Measurements from ENCODE around the gene DMD.

DMD gene

DNA sequence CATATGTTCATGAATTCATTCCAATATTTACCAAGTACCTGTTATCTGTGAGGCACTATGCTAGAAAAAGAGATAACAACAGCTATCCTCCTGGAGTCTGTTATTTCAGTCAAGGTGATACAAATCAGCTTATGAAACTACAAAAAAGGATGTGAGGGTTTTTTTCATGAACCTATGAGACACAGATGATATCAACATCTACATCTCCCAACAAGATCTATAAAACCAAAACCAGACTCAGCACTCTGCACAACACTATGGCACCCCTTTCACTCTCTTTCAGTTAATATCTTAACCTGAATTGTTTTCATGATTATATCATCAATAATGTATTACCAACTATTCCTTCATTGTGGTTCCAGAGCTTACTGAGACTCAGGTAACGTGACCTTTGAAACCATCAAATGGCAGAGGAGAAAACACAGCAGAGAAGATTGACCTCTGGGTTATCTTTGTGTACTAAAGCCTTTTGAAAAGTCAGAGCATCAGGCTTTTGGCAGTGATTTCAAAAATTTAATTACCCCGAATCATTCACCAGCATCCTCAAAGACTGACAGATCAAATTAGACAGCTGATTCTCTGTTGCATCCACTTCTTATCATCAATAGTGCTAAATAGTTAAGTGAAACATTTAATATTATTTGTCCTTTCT lies 1894.9 kb downstream of the DMD start:
- DNase-seq, result no peak

DNA sequence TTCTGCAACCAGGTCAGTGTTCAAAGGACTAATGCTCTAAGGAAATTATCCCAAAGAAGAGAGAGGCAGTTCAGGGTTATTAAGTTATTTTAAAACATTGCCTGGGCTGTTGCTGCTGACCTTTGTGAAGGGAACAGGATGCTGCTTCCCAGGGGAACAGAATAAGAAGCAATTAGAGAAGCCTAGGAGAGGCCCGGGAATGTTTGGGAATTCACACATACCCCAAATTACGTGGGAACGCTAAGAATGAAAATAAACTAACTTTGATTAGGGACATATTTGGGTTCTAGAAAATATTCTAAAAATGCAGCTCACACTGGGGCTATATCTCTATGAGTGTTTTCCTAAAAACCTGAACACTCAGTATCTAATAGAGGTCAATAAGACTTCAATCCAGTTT lies 1896.4 kb downstream of the DMD start:
- no peak for DNase-seq

DNA sequence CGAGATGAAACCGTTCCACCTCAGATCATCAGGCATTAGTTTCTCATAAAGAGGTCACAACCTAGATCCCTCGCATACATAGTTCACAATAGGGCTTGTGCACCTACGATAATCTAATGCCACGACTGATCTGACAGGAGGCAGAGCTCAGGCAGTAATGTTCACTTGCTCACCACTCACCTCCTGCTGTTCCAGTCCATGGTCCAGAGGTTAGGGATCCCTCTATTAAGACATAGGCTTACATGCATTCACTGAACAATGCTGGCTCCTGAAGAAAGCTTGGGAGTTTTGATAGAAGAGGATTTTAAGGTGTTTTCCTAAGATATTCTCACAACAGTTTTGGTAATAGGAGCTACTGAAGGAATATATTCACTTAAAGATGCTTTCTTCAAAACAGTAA lies 1903.4 kb downstream of the DMD start:
- no peak for DNase-seq

DNA sequence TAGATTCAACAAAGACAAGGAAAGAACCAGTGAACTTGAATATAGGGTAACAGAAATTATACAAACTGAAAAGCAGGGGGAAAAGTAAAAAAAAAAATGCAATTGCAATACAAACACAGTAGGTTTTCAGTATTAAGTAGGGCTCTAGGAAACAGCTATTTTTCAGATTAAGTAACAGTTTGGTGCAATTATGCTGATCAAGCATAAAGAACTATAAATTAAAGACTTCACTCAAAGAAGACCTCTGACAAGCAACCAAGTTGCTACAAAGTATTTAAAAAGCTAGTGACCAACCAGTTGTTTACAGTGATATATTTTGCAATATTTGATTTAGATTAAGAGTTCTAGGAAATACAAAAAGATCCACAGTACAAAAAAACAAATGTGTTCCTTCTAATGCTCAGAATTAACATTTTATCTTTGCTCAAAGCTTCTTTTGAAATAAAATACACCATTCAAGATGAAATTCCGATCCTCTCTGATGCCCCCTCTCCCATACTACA lies 1908.7 kb downstream of the DMD start:
- no peak for DNase-seq

DNA sequence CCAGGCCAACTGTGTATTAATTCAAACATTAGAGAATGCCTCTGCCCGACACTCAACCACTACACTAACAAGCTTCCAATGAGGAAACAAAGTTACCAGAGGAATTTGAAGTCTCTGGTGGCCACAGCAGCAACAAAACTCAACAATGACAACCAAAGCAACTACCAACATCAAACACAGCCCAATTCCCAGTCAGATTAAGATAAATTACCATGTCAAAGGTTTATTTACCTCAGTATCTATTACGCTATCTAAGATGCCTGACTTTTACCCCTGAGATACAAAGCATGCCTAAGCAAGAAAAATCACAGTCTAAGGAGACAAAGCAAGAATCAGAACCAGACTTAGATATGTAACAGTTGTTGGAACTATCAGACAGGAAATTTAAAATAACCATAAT lies 1909.4 kb downstream of the DMD start:
- DNase-seq, result no peak

DNA sequence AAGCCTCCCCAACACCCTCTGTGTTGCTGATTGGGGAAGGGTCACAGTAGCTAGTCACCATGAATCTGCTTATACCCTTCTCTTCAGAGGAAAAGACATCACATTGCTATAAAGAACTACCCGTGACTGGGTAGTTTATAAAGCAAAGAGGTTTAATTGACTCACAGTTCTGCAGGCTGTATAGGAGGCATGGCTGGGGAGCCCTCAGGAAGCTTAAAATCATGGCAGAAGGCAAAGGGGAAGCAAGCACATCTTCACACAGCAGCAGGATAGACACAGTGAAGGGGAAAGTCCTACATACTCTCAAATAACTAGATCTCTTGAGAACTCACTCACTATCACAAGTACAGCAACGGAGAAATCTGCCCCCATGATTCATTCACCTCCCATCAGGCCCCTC lies 1910.1 kb downstream of the DMD start:
- DNase-seq, result no peak

DNA sequence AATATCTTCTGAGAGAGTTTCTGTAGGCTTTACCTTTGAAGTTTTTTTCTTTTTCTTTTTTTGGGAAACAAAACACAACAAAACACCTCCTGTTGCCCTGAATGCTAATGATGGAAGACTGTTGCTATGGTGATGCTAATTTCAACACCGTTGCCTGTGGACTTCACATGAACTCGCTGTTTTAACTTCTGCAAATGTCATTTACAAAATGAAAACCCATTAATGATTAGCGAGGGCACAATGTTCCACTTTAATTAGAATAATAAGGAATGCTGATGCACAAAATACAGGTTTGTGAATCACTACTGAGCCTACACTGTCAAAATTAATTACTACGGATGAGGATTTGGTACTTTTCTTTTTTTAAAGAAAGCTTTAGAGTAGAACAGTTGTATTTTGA lies 1912.4 kb downstream of the DMD start:
- no peak for DNase-seq

DNA sequence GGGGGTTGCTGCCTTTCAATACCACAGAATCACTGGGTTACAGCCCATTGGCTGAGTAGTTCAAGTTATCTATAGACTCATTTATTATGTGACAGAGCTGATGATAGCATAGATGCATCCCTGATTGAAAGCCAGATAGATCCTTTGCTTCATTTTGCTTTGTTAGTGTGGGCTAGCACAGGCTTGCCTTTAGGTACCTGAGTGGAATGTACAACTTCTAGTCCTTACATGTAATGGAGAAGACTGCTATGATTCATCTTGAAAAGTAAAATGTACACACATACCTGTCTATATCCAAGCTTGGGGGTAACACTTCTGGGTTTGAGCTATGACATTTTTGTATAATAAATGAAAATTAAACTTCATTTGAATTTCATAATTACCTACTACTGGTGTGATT lies 1913.5 kb downstream of the DMD start:
- DNase-seq, result no peak

DNA sequence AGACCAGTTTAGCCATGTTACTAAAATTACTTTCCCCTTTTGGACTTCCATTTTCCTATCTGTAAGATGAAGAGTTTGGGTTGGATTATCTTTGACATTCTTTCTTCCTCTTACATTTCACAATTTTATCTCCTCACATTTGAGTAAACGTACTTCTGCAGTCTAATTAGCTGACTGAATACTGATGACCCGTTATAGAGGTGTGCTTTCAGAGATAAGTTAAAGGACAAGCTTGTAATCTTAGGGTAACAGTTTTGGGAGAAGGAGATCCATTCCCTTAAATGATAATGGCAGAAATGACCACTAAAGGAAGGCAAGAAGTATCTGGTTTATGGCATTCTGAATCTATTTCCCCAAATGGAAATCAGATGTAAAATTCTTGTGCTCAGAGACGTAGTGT lies 1916.9 kb downstream of the DMD start:
- DNase-seq, result no peak

DNA sequence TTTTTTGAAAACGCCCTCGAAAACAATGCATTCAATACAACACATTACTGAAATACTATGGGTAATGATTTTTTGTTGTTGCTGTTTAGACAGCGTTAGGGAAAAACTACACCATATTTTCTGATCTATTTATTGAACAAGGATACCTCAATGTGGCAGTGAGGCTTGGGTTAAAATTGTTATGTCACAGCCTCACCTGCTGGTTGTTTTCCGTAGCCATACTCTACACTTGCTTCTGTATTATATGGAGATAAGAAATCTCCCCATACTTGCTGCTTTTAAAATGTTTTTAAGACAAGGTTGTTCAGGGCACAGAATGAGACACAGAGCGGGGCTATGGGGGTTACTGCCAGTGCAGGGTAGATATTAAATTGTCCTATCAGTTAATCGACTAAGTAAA lies 1917.9 kb downstream of the DMD start:
- no peak for DNase-seq

DNA sequence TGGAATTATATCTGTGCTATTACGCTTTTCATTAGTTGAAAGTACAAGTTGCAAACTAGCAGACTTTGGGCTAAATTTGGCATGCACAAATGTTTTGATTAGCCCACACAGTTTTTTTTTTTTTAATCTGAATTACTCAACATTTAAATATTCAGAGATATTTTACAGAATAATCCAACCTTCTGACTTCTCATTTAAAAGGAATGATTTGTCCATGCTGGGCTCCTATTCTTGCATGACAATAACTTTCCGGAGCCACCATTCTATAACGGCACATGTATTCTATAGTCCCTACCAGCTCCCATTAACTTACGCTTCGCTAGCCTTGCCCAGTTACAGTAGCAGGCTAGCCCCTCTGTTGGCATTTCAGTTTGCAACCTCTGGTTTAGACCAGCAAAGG lies 1920.2 kb downstream of the DMD start:
- no peak for DNase-seq

DNA sequence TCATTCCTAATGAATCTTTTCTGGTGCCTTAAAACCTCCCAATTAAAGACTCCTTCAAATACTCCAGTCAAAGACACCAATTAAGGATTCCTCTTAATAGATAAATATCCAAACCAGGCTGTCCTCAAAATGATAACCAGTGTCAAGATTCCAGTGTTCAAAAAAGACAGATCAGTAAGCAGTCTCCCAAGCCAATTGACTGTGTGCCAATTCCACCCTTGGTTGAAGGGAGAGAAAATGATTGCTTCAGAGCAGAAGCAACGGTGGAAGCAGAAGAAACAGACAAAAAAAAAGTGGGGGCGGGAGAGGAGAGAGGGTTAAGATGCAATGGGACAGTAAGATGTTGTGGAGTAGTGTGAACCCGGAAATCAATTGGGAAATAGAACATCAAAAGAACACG lies 1923.5 kb downstream of the DMD start:
- DNase-seq, result no peak

DNA sequence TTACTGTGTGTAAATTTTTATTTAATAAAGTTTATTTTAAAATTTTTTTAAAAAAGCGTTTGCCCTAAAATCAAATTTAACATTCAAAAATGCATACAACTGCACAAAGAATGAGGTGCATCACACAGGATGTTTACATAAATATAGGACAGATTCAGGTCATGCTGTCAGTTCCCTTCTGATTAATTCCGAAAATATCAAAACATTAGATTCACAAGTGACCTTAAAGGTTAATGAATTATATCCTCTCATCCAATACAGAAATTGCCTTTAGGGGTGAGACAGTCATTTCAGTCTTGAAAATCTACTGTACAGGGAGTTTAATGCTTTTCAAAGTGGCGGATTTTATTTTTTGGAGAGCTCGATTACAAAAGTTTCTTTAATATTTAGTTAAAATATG lies 1930.8 kb downstream of the DMD start:
- DNase-seq, result no peak

DNA sequence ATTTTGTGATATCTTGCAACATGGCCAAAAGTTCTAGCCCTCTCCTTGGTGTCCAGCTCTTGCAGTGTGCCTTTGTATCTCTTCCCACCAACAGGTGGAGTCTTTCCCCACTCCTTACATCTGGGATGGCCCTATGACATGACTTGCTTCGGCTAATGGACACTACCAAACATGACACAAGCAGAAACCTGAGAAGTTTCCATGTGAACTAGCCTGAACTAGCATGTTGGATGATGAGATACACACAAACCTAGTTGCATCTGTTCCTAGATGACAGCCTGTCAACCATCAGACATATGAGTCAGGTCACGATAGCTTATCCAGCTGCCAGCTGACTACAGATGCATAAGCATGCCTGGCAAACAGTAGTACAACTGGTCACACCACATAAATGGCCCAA lies 1932.0 kb downstream of the DMD start:
- DNase-seq, result no peak

DNA sequence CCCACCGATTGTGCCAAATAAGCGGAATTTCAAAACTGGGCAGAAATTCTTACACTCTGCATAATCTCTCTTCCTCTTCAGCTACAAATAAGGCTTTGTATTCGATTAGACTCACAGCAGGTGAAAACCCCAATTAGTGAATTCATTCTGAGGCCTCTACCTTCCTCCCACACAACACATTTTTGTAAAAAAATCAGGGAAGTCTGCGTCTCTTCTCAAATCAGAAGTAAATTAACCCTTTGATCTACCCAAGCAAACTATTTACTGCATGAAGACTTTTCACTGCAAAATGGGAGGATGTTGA lies 1938.9 kb downstream of the DMD start:
- no peak for DNase-seq

DNA sequence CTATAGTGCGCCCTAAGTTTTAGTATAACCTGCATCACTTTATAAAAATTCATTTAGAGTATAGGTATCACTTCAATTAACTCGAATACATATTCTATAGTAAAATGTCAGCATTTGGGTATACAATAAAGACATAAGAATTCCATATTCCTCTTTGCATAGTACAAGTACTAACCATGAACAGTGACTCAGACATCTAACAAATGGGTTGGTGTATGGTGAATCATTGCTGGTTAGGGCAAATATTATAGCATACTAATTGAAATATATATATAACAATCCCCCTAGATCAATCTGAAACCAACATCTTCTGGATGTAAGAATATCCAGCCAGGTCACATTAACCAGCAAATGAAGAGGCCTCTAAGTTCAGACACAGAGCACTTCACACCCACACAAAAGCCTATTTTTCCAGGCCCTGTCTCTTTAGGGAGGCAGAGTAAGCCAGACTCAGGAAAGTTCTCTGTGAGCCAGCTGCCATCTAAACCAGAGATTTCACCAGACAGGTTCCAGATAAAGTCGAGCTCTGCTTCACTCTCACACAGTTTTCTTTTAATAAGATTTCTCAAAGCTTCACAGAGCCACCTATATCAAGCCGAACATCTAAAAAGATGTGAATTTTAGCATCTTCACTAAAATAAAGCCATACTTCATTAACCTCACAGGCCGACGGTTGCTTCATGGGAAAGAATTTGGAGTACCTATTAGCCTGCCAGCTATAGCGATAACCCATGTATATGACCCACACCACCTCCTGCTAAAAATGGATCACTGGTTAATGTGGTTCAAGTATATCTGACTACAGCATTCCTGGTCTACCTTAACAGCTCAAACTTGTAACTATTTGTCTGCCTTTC lies 1939.5 kb downstream of the DMD start:
- no peak for DNase-seq

DNA sequence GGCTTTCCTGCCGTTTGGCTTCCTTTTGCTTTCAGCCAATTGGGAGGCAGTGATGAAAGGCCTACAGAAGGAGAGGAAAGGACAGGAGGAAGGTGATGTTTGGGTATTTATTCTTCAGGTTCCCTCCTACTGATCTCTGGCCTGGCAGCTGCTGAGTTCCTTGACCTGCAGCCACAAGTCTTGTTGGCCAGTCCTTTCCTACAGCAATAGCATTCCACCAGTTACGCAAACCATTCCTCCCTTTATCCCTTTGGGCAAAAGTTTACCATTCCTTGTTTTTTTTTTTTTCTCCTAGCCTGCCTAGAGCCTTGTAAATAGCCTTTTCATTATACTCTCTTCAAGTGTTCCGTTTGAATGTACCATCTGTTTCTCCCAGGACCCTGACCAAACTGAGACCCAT lies 1941.4 kb downstream of the DMD start:
- DNase-seq, result no peak

DNA sequence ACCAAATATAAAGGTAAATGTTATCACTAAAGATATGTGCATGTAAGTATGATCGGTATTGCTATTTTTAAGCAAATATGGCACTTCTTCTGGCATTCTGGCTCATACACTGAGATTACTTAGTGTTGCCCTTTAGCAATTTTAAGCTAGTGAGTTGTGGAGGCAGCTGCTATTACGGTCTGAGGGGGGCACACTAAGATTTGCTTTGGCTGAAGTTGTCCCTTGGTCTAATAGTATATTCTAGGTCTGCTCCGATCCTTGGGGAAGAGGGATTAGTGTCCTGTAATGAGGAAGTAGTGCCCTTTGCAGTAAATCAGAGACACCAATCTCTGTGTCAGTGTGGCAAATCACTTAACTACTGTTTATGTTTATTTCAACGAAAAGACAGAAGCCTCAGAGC lies 1943.0 kb downstream of the DMD start:
- DNase-seq, result no peak

DNA sequence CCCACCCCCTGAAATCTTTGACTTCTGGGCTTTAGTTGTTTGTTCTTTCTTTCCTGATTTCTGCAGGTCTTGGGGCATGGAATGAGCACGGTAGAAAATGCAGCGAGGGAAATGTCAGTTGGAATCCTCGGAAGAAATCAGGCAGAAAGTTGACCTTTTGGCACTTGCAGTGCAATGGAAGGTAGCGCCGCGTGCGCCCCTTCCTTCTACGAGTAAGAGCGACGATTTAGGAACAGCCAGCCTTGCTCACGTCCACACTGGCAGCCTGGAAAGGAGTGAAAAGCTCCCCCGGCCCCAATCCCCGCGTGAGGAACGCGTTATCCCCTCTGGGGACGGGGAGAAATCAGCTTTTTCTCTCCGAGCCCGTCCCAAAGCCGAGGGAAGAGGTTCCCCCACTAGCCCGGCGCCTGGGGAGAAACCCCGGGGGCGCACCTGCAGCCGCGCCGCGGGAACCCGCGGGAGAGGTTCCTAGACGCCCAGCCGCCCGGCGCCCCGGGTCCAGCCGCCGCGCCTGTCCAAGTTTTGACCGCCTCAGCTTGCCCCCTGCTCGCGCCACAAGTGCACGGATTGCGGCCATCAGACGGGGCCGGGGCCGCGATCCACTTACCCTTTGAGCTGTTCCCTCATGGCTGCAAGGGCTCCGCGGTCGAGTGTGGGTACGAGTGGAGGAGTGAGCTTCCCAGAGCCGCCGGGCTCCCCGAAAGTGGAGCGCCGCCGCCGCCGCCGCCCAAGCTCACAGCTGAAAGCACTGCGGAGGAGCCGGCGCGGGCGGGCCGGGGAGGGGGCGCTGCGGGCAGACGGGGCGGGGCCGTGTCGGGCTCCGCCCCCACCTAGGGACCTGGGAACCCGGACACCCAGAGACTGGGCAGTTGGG lies 1944.9 kb downstream of the DMD start:
- no peak for DNase-seq

DNA sequence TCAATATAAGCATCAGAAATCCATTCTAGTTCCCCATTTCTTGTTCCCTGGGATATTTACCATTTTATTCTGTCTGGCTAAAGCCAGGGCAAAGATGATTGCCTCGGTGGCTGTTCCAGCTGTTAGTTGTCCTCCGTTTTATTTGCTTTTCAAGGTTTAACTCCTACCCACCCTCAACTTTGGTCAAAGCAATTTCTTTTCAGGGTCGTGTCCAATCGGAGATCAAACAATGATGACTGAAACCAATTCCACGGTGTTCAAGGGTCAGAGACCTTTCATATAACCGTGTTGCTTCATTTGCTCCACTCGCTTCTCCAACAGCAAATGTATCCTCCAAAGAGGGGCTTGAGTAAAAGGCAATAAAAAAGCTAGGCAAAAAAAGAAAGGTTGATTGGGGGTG lies 1946.0 kb downstream of the DMD start:
- DNase-seq, result no peak

DNA sequence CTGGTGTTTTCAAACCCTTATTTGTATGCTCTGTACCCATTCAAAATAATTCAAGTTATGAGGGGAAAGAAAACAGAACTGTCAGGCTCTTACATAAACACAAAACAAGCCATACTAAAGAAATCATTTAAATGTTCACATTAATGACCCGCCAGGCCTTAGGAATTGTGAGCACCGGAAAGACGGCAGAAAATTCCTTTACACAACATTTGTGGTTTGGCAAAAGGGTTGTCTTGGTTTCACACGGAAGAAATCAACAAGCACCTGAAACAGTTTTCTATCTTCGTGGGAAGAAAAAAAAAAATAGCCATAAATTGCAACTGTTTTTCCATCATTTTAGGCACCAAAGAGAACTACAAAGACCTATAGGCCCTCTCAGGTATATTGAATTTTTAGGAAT lies 1951.0 kb downstream of the DMD start:
- DNase-seq, result no peak

DNA sequence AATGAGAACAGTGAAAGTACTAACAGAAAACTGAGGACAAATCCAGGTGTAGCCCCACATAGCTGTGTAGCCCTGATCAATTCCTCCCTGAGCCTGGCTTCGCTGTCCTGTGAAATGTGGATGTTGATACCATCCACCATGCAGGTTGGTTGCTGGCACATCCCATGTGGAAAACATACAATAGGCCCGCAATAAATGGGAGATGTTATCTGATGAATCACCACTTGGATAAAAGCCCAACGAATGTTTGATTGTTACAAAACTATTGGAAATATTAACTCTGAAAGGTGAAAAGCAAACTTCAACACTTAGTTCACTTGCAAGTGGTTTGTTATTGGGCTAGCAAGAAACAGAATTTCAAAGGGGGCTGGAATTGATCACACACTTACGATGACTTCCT lies 1953.2 kb downstream of the DMD start:
- DNase-seq, result no peak

DNA sequence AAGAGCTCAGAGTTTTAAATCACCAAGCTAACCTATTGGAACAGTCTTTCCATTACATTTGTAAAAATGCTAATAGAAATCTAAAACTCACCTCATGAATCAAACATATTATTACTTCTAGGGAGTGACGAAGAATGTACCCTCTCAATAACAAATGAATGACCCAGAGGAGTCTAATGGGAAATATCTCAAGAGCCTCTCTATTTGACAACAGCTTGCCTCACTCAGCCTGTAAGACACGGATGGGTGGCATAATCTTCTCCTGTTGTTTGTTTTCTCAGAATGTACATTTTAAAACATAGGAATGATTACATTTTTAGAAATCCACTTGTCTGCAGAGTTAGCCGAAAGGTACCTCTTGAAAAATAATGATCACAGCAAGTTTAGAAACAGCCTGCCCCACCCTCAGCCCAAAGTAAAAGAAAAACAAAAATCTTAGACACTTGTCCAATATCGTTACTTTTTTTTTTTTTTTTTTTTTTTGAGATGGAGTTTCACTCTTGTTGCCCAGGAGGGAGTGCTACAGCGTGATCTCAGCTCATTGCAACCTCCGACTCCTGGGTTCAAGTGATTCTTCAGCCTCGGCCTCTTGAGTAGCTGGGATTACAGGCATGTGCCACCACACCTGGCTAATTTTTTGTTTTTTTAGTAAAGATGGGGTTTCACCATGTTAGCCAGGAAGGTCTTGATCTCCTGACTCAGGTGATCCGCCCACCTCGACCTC lies 1955.9 kb downstream of the DMD start:
- DNase-seq, result no peak

Measured in NCI-H526 (cell line).